SU-DHL-6 (cell line): Measurements from ENCODE around the gene CTTNBP2NL.

Experiments
- H2AFZ ChIP-seq: fragments of 200-600 bp; sonication (generic); 2 replicates; pipeline ENCODE4 v1.6.1; 2014; ENCODE audit warnings: low read depth, mild to moderate bottlenecking, moderate library complexity, mixed read lengths, antibody characterized with exemption, low read length; ENCODE audit not compliant: severe bottlenecking
- H3F3A ChIP-seq: fragments of 200-600 bp; shearing (Covaris generic); 2 replicates; pipeline ENCODE4 v1.6.0; 2016; ENCODE audit warnings: antibody characterized with exemption, mild to moderate bottlenecking; ENCODE audit not compliant: insufficient read depth
- H3K27ac ChIP-seq: fragments of 200-600 bp; sonication (generic); 2 replicates; pipeline ENCODE4 v1.5.1; 2016; ENCODE audit warnings: low read depth, mild to moderate bottlenecking, low read length, moderate library complexity, mixed read lengths
- H3K27me3 ChIP-seq: fragments of 200-600 bp; sonication (generic), shearing (Covaris generic); 2 replicates; pipeline ENCODE4 v1.6.0; 2014; ENCODE audit warnings: mild to moderate bottlenecking, low read length
- H3K36me3 ChIP-seq: fragments of 200-600 bp; sonication (generic); 2 replicates; pipeline ENCODE4 v1.6.1; 2014; ENCODE audit warnings: mild to moderate bottlenecking, low read length, mixed read lengths
- H3K4me2 ChIP-seq: fragments of 300-600, 200-600 bp; shearing (Covaris generic), sonication (generic); 2 replicates; pipeline ENCODE4 v1.6.0; 2014; ENCODE audit warnings: low read length, low read depth, mild to moderate bottlenecking; ENCODE audit not compliant: poor library complexity, severe bottlenecking
- H3K4me3 ChIP-seq: fragments of 200-600 bp; sonication (generic); 2 replicates; pipeline ENCODE4 v1.5.1; 2014; ENCODE audit warnings: antibody characterized with exemption, low read length, mild to moderate bottlenecking, mixed read lengths; ENCODE audit not compliant: insufficient read depth, poor library complexity, severe bottlenecking
- H3K79me2 ChIP-seq: fragments of 200-600 bp; sonication (generic); 2 replicates; pipeline ENCODE4 v1.6.1; 2014; ENCODE audit warnings: mild to moderate bottlenecking, low read length, moderate library complexity; ENCODE audit not compliant: insufficient read depth
- H3K9ac ChIP-seq: fragments of 200-600 bp; sonication (generic); 2 replicates; pipeline ENCODE4 v1.7.0; 2014; ENCODE audit warnings: mild to moderate bottlenecking, low read length
- H3K9me2 ChIP-seq: fragments of 200-600 bp; sonication (generic); replicated peaks from 2 replicates; pipeline ENCODE4 v1.6.1; 2014; ENCODE audit warnings: low read length; ENCODE audit not compliant: insufficient read depth
- H3K9me3 ChIP-seq: fragments of 200-600 bp; sonication (generic); 2 replicates; pipeline ENCODE4 v1.6.1; 2014; ENCODE audit warnings: low read length, mixed read lengths; ENCODE audit not compliant: insufficient read depth
- H4K20me1 ChIP-seq: fragments of 200-600 bp; sonication (generic); 2 replicates; pipeline ENCODE4 v1.6.1; 2014; ENCODE audit warnings: low read depth, mild to moderate bottlenecking, antibody characterized with exemption, low read length, moderate library complexity, mixed read lengths
- EZH2phosphoT487 ChIP-seq: fragments of 200-600 bp; sonication (generic), shearing (Covaris generic); conservative IDR thresholded peaks from 2 replicates; pipeline ENCODE4 v1.6.1; 2018; ENCODE audit warnings: mild to moderate bottlenecking, antibody characterized with exemption, low read length, moderate library complexity, mixed read lengths
- TF ChIP-seq, protein P1 (sequence below): fragments of 200-600 bp; sonication (generic); IDR thresholded peaks from one replicate; pipeline ENCODE4 v1.5.1; 2017; ENCODE audit warnings: antibody characterized with exemption, mild to moderate bottlenecking, low read length, moderate library complexity; ENCODE audit not compliant: insufficient read depth, poor library complexity, severe bottlenecking

The CTTNBP2NL gene

DNA sequence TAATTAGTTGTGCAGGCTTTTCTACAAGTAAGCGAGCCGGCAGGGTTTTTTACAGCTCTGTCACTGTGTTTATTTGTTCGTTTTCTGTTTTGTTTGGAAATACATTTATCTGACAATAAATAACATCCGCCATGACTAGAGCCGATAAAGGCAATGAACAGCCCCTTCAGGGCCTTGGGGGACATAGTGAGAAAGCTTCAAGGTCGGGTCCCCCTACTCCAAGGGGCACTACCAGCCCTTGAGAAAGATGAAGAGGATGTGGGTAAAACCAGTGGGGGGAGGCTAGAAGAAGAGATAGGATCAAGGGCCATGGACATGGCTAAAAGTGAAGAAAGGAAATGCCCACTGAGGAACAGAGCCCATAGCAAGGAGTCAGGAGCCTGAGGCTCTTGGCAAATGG, 38.5 kb upstream of the CTTNBP2NL start:
- H2AFZ ChIP-seq, result no peak overlapping the region
- H3K36me3 ChIP-seq, result no peaks in the 10 kb centered on the region
- H3K79me2 ChIP-seq, result no peaks in the 10 kb centered on the region
- no peaks in the 10 kb centered on the region for H3K27me3 ChIP-seq
- H3K27ac ChIP-seq, result no peak overlapping the region
- no peak overlapping the region for H3K9ac ChIP-seq
- no peaks in the 10 kb centered on the region for H3K9me3 ChIP-seq
- TF ChIP-seq, protein P1, sequence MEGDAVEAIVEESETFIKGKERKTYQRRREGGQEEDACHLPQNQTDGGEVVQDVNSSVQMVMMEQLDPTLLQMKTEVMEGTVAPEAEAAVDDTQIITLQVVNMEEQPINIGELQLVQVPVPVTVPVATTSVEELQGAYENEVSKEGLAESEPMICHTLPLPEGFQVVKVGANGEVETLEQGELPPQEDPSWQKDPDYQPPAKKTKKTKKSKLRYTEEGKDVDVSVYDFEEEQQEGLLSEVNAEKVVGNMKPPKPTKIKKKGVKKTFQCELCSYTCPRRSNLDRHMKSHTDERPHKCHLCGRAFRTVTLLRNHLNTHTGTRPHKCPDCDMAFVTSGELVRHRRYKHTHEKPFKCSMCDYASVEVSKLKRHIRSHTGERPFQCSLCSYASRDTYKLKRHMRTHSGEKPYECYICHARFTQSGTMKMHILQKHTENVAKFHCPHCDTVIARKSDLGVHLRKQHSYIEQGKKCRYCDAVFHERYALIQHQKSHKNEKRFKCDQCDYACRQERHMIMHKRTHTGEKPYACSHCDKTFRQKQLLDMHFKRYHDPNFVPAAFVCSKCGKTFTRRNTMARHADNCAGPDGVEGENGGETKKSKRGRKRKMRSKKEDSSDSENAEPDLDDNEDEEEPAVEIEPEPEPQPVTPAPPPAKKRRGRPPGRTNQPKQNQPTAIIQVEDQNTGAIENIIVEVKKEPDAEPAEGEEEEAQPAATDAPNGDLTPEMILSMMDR, result no peak
- H3K9me2 ChIP-seq, result no peaks in the 10 kb centered on the region
- H3F3A ChIP-seq, result no peaks in the 10 kb centered on the region
- H4K20me1 ChIP-seq, result no peaks in the 10 kb centered on the region
- H3K4me2 ChIP-seq, result no peak overlapping the region
- H3K4me3 ChIP-seq, result no peak overlapping the region

DNA sequence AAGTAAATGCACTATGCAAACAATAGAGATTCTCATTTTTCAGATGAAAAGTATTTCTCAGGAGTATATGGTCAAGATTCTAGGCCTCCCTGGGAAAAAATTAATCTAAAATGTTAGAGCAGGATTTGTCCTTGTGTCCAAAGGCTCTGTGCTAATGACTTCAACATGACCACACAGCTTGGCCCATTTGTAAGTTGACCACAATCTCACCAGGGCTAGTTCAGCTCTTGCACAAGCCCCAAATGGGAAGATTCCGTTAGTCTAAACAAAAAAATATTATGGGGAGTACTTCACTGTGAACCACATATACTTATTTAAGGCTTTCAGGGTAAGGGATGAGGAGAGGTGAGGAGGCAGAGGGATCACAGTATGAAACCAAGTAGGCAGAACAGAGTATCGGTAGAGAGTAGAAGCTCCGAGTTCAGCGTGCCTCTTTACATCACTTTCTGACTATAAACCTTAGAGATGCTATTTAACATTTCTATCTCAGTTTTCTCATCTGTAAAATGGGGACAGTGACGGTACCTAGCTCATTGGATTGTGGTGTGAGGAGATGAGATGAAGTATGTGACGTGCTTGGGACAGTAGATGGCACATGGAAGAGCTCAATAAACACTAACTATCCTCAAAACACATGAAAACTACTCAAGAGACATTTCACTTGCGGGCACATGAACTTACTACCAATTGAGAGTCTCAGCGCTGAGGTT, 37.8 kb upstream of the CTTNBP2NL start:
- Histone ChIP-seq H2AFZ (no peak overlapping the region), H4K20me1 (no peaks in the 10 kb centered on the region), H3K4me3 (no peak overlapping the region), H3K9ac (no peak overlapping the region), H3K36me3 (no peaks in the 10 kb centered on the region), H3F3A (no peaks in the 10 kb centered on the region), H3K79me2 (no peaks in the 10 kb centered on the region), H3K27me3 (no peaks in the 10 kb centered on the region), H3K4me2 (no peak overlapping the region), H3K9me2 (no peaks in the 10 kb centered on the region), H3K9me3 (no peaks in the 10 kb centered on the region), H3K27ac (no peak overlapping the region)
- TF ChIP-seq, protein P1, result no peak
- no peak for TF ChIP-seq EZH2phosphoT487

DNA sequence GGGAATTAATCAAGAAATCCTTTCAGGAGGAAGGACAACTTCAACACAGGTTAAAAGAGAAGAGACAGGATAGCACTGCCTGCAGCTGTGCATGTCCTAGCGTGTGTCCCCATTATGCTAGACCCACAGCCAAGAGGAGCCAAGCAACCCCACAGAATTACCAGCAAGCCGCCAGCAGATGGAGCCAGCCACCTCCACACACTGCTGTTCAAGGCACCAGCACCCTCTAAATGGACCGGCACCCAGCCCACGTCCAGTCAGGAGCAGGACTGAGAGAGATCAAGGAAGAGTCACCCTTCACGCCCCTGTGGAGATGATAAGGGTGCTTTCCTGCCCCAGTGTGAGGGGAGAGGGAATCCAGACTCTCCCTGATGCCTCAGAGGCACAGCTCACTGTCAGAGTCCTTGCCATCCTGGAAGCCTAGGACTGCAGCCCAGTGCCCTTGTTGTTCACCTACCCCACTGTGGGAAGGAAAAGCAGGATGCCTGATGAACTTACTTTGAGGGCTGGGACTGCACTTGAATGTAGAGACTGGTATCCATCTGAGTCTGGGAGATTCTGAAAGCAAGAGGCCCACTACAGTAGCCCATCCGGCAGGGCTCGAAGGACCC, 37.1 kb upstream of the CTTNBP2NL start:
- Histone ChIP-seq H4K20me1 (no peaks in the 10 kb centered on the region), H3K27me3 (no peaks in the 10 kb centered on the region), H3K9me3 (no peaks in the 10 kb centered on the region), H3K27ac (no peak overlapping the region), H3K4me3 (no peak overlapping the region), H3K36me3 (no peaks in the 10 kb centered on the region), H3F3A (no peaks in the 10 kb centered on the region), H3K79me2 (no peaks in the 10 kb centered on the region), H2AFZ (no peak overlapping the region), H3K9ac (no peak overlapping the region), H3K9me2 (no peaks in the 10 kb centered on the region), H3K4me2 (no peak overlapping the region)
- TF ChIP-seq EZH2phosphoT487, result no peak
- TF ChIP-seq, protein P1, result peak; percentile 58
